Activated CD8-positive, alpha-beta memory T cell treated with anti-CD3 and anti-CD28 coated beads, Interleukin-2, amount 50 U/mL, for 24 hours (primary cell): Measurements from ENCODE around the gene BANP.
"Not testable (repeated sequence)": the region's sequence is repeated elsewhere in the genome, so short reads cannot be mapped to it uniquely, and the experiment has no call there.

Experiments used
- DNase-seq: peaks from one replicate; pipeline ENCODE4 v3.0.0-alpha.2; 2020; ENCODE audit errors: extremely low read depth

BANP gene

GRCh38 chr16:88101623-88102105 is 150.4 kb downstream of the BANP start:
- not testable (repeated sequence) for DNase-seq

GRCh38 chr16:88102597-88102996 is 151.4 kb downstream of the BANP start:
- no peak for DNase-seq

GRCh38 chr16:88103011-88103410 is 151.8 kb downstream of the BANP start:
- DNase-seq = no peak

- no peak for DNase-seq
These were observed 152.5 kb downstream of the BANP start for GRCh38 chr16:88103581-88104188.

DNA sequence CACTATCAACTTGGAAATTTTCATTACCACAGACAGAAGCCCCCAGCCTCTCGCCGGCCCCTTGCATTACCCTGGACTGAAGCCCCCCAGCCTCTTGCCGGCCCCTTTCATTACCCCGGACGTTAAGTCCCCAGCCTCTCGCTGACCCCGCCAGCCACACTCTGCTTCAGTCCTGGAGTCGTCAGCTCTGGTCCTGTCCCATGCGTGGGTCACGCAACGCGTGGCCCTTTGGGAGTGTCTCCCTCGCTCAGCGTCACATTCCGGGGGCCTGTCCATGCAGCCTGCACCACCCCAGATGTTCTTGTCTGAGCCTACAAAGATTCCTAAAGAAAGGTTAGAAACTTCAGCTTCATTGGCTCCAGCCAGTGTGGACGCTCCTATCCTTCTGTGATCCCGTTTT is 153.1 kb downstream of the BANP start:
- DNase-seq = not testable (repeated sequence)

DNA sequence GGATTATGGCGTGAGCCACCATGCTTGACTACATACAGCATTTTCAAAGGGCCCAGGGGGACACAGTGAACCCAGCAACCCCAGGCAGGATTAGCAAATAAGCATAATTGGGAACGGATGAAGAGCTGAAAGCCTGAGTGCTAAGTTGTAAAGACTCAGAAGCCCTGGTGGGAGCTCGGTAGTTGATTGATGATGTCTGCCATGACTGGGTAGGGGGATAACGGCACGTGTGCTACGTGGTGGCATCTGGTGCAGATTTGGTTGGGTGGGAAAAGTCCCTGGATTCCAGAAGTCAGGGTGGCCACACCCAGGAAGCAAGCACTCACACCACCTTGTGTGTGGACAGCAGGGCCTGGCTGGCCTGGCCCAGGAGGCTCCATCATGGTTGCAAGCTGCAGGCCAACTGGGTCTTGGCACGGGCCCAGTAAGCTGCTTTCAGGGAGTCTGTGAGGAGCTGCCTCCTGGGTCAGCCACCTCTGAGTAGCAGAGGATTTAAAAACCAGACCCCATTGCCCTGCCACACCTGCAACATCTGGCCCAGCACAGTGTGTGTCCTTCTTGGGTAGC is 154.4 kb downstream of the BANP start:
- DNase-seq = not testable (repeated sequence)

- DNase-seq = not testable (repeated sequence)
These were observed 155.3 kb downstream of the BANP start for GRCh38 chr16:88106566-88106965.

DNA sequence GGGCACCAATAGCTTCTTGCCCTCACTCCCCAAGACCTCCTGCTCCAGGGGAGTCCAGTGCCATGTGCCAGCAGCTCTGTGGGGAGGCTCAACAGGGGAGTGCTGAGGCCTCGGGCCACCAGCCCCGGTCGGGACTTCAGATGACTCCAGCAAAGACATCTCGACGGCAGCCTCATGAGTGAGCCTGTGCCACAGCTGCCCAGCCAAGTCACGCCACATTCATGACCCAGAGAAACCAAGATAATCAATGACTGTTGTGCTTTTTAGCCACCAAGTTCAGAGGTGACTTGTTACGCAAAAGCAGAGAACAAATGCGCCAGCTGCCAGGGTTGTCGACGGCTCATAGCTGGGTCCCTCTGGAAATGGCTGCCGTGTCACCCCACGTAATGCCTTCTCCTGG is 157.5 kb downstream of the BANP start:
- no peak for DNase-seq

DNA sequence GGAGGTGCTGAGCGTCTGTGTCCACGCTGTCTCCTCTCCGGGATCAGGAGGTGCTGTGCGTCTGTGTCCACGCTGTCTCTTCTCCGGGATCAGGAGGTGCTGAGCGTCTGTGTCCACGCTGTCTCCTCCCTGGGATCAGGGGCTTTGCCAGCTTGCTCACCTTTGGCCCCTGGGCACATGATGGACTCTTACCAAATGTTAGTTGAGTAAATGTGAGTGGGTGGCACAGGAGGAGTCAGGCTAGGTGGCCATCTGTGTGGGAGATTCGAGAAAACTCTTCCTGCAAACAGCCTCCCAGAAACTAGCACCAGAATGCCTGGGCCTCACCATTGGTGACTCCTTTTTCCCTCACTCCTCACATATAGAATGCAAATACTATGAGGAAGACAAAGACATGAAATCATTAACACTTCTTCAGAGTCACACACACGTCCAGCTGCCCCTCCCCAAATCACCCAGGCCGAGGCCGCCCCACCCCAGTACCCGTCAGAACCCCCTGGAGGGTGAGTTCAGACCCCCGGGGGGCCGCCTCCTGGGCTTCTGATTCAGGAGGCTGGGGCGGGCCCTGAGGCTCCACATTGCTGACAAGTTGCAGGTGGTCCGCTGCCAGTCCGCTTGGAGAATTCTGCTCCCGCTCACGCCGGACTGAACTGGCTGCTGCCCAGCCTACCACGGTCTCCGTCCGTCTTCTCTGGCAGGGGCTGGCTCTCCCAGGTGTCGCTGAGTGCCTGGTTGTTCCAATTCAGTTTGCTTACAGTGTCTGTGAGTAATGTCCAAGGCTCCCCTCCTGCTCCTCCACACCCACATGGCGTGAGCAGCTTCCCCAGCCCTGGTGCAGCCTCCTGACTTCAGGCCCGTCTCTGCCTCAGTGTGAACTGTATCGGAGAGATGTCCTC is 158.7 kb downstream of the BANP start:
- not testable (repeated sequence) for DNase-seq

DNA sequence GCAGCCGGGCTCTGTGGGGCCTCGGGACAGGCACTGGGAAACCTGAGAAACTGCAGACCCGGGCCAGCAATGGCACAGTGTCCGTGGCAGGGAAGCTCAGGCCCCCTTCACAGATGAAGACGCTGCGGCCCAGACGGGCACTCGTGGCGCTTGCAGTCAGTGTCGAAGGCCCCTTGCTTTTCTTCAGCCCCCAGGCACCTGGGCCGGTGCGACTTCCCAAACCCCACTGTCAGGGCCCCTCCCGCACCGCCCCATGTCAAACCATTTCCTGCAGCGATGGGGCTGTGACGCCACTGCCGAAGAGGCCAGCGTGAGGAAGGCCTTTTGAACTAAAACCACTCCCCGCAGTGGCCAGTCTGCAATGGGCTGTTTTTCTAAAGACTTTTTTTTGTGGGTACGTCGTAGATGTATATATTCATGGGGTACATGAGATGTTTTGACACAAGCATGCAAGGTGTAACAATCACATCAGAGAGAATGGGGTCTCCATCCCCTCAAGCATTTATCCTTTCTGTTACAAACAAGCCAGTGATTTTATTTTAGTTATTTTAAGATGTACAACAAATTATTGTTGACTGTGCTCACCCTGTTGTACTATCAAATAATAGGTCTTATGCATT is 159.8 kb downstream of the BANP start:
- DNase-seq = not testable (repeated sequence)

- not testable (repeated sequence) for DNase-seq
These were observed 160.7 kb downstream of the BANP start for GRCh38 chr16:88111976-88112375.

GRCh38 chr16:88113545-88114045 is 162.4 kb downstream of the BANP start:
- no peak for DNase-seq

GRCh38 chr16:88114541-88115228 is 163.5 kb downstream of the BANP start:
- DNase-seq = not testable (repeated sequence)

GRCh38 chr16:88116121-88116520 is 164.9 kb downstream of the BANP start:
- no peak for DNase-seq

GRCh38 chr16:88117476-88117868 is 166.2 kb downstream of the BANP start:
- DNase-seq = no peak

DNA sequence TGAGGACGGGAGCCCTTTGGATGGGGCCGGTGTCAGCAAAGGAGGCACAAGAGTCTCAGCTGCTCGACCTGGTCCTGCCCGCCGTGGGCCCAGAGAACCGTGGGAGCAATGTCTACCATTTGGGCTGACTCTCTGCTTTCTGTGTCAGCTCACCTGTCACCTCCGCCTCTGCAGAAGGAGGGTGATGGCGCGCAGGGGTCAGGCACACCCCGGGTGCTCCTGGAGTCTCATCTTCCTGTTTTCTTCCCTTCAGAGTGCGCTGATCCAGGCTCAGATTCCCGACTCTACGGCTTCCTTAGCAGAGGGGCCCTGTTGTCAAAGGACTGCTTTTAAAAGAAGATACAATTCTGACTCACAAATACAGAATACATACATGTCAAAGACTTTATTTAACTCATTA is 167.1 kb downstream of the BANP start:
- no peak for DNase-seq

DNA sequence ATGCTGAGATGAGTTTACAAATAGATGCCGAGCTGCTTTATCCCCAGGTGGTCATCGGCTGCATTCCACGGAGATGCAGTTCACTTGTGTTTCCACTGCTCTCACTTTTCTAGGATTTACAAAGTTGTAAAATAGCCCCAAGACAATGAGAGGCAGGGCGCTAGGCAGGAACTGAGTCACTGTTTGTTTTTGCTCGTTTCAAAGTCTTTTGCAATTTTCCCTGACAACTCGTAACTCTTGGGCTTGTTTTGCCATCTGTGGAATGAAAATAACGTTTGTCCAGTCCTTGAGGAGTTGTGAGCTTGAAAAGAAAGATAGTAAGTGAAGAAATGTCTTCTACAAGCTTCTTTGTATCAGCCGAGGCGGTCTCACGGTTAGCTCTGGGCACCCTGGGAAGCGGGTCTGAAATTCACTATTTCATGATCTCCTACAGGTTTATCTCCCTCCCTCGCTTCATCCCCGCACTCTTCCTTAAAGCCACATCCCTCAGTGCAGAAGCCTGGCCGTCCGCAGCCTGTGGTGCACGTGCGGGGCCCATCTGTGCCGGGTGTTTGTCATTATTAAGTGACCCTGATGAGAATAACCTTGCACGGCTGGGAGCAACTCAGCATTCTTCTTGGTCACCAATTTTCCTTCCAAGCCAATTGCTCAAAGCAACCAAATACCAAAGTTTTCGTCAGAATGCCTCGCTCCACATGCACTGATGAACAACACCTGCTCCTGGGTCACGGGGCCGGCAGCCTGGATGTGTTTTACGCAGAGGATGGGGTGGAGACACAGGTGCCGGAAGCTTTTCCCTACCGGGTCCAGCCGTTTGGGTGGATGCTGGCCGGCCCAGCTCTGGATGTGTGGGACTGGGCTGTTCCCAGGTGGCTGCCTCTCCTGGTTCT is 167.9 kb downstream of the BANP start:
- not testable (repeated sequence) for DNase-seq

GRCh38 chr16:88119881-88120751 is 168.9 kb downstream of the BANP start:
- not testable (repeated sequence) for DNase-seq

GRCh38 chr16:88120812-88121211 is 169.6 kb downstream of the BANP start:
- DNase-seq = no peak
